GM12873 (cell line): ENCODE results near the gene ARNT2.

ENCODE experiments used
- CTCF ChIP-seq: IDR thresholded peaks from 2 replicates; pipeline ENCODE4 v1.5.1; 2012; ENCODE audit warnings: low read depth, mild to moderate bottlenecking, moderate library complexity, low read length, control low read depth; ENCODE audit not compliant: insufficient read depth; ENCODE audit errors: missing control alignments

The ARNT2 gene

DNA sequence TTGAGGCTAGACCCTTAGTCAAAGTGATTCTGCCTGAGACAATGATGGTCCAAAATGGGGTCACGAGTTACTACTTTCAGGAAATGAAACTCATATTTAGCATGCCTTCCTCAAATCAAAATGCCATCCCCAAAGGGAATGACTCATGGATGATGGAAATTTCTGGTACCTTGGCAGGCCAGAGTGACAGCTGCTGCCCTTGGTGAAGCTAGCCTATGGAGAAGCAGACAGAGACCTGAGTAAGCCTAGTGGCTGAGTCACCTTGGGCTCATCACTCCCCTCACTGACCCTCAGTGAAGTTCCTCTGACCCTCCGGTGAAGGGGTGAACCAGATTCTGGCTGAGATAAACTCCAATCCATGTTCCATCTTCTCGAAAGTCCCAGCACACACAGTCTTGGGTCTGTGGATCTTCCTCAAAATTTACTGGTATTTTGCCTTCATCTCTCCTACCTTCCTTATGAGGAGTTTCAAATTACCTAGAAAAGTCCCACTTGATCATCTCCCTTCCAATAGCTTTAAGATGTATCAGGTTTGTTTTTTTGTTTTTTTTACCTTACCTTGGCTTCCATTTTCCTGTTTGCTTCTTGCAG, 236.4 kb downstream of the ARNT2 start:
- no peak for TF ChIP-seq CTCF

DNA sequence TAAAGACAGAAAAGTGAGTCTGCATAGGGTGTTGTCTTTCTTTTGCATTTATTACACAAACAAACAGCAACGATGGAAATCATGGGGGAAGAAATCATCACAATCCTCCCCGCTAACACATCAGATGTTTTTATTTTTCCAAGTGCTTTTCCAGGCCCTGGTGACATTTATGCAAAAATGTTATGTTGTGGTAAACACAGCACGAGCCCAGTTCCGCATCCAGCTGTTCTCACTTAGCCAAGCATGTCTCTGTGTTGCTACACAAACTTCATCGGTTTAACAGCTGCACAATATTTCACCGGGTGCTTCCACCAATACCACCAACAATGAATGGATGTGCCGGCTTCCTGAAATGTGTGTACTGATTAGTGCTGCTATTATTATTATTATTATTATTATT, 237.2 kb downstream of the ARNT2 start:
- TF ChIP-seq CTCF, result no peak

DNA sequence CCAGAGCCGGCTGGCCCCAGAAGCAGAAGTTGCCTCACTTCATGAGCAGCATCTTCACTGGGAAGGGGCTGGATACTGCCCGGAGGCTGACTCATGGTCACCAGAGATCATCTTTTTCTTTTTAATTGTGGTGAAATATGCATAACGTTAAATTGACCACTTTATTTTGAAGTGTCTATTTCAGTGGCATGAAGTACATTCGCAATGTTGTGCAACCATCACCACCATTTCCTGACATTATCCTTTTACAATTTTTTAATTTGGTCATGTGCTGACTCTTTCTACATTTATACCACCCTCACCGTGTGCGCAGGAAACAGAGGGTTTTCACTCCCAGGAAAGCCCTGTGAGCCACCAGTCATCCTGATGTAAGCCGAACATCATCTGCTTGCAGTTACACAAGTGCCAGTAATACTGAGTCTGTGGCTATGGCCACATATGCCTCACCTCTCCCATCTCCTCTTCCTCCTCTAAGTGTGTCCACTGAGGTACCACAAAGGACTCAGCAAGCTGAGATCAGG, 239.3 kb downstream of the ARNT2 start:
- no peak for TF ChIP-seq CTCF

DNA sequence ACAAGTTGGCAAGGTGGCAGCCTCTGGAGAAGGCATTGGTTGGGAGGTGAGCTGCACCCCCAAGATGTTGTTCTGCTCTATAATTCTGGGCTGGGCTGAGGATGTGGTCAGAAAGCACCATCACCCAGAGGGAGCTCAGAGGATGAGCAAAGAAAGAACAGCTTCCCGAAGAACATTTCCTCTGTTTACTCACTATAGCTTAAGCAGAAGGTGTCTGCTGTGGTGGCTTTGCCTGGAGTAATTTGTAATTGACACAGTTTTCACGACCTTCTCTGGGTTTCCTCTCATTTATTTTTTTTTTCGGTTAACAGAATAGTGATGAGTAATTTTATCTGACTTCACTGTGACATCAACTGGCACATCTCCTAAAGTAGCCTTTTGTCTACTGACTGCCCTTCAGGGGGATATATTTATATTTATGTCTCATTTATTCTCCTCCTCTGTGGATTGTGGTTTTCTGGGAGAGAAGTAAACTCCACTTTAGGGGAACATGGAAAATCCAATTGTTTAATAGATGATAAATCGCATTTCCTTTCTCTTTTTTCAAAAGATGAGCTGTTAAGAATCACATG, 241.4 kb downstream of the ARNT2 start:
- TF ChIP-seq CTCF, result no peak
